GM13977 (cell line): Measurements from ENCODE around the gene TPRG1L.

Experiments
- DNase-seq: peaks from one replicate; pipeline ENCODE4 v3.0.0; 2012; ENCODE audit warnings: low spot score
- CTCF ChIP-seq: IDR thresholded peaks from 2 replicates; pipeline ENCODE4 v1.5.1; 2012; ENCODE audit warnings: mild to moderate bottlenecking, control low read depth; ENCODE audit not compliant: insufficient read depth; ENCODE audit errors: extremely low read depth, missing control alignments
- in situ Hi-C: fragments of 300-500 bp; cut with MboI; formaldehyde crosslinking; loops from one replicate; pipeline ENCODE4 v1.12.0; 2022; ENCODE audit warnings: low sequenced_read_pairs, low pct_unique_long_range_greater_than_20kb, mixed read lengths, inconsistent platforms; ENCODE audit not compliant: unreplicated experiment

TPRG1L gene

DNA sequence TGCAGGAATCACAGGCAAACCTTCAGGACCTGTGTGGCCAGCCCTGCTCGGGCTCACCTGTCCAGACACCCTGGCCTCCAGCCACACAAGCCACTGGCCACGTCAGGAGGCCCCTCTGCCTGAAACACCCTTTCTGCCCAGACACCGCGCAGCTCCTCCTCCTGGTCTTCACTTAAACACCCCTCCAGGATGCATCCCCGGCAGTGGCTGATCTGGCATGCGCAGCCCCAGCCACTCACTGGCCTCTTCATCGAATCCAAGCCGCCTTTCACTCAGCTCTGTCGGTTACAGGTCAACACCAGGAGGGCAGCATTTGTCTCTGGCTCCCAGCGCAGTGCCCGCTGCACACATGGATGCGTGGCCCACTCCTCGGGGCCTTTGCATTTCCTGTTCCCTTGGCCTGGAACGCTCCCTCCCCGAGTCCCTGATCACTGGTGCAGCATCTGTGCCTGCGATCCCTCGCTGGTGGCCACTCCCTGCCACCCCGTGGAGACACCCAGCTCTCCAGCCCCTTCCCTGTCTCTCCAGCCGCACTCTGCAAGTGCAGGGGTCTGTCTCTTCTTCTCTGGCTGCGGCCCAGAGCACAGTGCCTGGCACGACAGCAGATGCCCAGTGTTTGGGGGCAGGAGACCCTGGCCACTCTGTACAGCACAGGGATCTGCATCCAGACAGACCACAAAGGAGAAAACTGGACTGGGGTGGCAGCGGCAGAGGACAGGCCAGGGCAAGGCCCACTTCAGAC lies 9.4 kb downstream of the TPRG1L start:
- in situ Hi-C loops, result no loop called here
- DNase-seq, result no peak

GRCh38 chr1:3636080-3636479 lies 11.3 kb downstream of the TPRG1L start:
- in situ Hi-C loops, result no loop called here
- DNase-seq, result no peak
- TF ChIP-seq CTCF, result no peak

More for the DNA sequence above, 9.4 kb downstream of the TPRG1L start:
- TF ChIP-seq CTCF, result no peak

DNA sequence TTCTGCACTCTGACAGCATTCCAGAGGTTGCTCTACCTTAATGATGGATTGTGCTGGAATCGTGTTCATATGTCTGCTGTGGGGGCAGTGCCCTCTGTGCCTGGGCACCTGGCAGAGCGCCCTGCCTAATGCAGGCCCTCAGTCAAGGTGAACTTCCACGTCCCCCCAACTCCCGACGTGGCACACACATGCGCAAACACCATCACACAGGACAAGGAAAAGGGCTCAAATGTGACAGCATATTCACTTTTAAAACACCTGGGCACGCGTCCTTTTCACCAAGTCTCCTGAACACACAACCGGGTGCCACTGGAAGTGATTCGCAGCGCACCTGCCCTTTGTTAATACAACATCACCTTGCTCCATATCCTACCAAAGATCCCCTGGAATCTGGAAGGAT lies 11.7 kb downstream of the TPRG1L start:
- in situ Hi-C loops, result no loop called here
- TF ChIP-seq CTCF, result no peak
- DNase-seq, result no peak

GRCh38 chr1:3638027-3638426 lies 13.2 kb downstream of the TPRG1L start:
- TF ChIP-seq CTCF, result no peak
- no peak for DNase-seq
- in situ Hi-C loops, result no loop called here

- no peak for DNase-seq
- no peak for TF ChIP-seq CTCF
- in situ Hi-C loops, result no loop called here
Measured at GRCh38 chr1:3638676-3639075, 13.9 kb downstream of the TPRG1L start.

GRCh38 chr1:3639397-3639911 lies 14.6 kb downstream of the TPRG1L start:
- in situ Hi-C loops, result no loop called here
- TF ChIP-seq CTCF, result no peak
- no peak for DNase-seq
